ENCODE data around the gene SUPT5H. TPM values are rescaled to one million over a fixed set of nuclear protein-coding genes. Genes with fewer than 3 reads are reported as not detected.

Gene SUPT5H
- total RNA-seq, 2 donors from 2014 or later = 81.7 to 95.1 TPM

DNA sequence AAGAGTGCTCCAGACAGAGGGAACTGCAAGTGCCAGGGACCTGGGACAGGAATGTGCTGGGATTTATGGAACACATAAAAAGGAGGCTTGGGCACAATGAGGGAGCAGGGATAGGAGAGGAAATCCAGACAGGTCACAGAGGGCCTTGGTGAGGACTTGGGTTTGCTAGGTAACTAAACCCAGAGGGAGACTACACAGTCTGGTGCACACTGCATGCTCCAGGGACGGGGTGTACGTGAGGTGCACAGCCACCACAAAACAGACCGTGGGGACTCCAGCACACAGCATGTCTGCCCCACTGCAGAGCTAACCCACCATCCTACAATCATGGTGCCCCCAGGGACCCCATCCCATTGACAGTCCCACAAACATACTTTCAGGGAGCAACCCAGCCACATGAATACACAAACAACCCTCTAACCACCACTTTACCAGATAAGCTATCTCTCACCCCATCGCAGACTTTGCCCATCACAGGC, 44.3 kb upstream of the SUPT5H start:
- Histone ChIP-seq H3K9me3 (no peaks in the 10 kb centered on the region), H3K27ac (peak overlapping the region; percentile 99 to 100), H3K4me3 (no peak overlapping the region), H3K36me3 (no peaks in the 10 kb centered on the region), H3K4me1 (peaks cover 0 to 69% of the 10 kb centered on the region in 2 donors), H3K27me3 (no peaks in the 10 kb centered on the region)
- DNase-seq (ENCODE audit: low spot score) = no peak
- TF ChIP-seq, protein P1, sequence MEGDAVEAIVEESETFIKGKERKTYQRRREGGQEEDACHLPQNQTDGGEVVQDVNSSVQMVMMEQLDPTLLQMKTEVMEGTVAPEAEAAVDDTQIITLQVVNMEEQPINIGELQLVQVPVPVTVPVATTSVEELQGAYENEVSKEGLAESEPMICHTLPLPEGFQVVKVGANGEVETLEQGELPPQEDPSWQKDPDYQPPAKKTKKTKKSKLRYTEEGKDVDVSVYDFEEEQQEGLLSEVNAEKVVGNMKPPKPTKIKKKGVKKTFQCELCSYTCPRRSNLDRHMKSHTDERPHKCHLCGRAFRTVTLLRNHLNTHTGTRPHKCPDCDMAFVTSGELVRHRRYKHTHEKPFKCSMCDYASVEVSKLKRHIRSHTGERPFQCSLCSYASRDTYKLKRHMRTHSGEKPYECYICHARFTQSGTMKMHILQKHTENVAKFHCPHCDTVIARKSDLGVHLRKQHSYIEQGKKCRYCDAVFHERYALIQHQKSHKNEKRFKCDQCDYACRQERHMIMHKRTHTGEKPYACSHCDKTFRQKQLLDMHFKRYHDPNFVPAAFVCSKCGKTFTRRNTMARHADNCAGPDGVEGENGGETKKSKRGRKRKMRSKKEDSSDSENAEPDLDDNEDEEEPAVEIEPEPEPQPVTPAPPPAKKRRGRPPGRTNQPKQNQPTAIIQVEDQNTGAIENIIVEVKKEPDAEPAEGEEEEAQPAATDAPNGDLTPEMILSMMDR (IDR thresholded peaks at IDR 0.05) = no peak

DNA sequence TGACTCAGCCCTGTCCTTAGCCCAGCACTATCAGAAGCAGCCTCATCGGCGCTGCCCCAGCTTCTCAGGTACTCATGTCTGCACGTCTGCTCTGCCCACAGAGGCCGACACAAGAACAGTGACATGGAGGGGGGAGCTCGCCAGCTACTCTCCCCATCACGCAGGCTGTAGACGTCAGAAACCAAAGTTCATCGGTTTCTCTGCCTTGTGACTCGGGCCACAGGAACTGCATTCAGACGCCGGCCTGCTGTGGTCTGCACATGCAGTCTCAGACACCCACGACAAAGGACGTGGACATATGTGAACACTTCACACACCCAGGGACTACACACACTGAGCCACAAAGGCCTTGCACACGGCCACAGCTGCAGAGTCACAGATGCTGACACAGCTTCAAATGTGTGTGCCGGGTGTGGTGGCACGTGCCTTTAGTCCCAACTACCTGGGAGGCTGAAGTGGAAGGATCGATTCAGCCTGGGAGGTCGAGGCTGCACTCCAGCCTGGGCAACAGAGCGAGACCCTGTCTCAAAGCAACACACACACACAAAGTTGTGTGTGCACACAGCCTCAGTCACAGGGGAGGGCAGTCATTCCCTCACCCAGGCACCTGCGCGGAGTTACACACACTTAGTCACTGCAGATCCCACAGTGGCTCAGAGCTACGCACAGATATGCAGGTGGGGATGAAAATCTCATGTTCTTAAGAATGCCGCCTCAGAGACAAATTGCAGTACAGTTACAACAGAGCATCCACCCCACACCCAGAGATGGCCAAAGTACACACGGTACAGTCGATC, 43.6 kb upstream of the SUPT5H start:
- peak; percentile 83 for DNase-seq (ENCODE audit: low spot score)
- TF ChIP-seq, protein P1 (IDR thresholded peaks at IDR 0.05) = no peak
- no peaks in the 10 kb centered on the region for H3K9me3 ChIP-seq

DNA sequence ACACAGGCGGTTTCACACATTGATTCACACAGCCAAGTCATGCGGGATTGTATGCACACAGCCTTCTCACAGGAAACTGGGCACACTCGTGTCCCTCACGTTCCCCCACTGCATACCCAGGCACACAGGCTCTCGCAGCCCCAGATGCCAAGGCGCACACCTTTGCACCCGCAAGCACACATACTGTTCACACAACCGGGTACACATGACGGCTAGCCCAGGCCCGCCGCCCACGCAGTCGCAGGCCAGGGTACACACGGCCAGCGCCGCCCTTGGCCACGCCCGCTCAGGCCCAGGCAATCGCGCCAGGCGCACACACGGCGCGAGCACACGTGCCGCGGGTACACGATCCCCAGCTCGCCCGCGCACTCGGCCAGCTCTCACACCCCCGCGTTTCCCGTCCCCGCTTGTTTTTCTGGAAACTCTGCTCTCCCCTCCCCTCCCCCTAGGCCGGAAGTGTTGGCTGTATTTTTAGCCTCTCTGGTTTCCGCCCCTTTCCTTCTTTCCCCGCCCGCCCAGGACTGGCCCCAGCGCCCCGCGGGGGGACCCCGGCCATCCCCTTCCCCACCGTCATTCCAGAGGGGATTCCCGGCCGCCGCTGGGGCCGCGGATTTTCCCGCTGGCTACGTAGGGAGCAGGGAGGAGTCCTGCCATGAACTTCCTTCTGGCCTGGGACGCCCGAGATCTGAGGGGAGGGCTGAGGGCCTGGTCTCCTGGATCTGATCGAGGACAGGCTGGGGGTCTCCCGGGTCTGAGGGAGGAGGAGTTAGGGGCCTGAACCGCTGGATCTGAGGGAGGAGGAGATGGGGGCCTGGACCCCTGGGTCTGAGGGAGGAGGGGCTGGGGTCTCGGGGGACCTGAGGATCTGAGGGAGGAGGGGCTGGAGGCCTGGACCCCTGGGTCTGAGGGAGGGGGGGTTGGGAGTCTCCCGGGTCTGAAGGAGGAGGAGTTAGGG, 42.8 kb upstream of the SUPT5H start:
- Histone ChIP-seq H3K4me3 (peak overlapping the region; percentile 56 to 64), H3K36me3 (peaks cover 8% of the 10 kb centered on the region), H3K9me3 (no peaks in the 10 kb centered on the region), H3K27ac (peak overlapping the region; percentile 99 to 100), H3K4me1 (peaks cover 0 to 66% of the 10 kb centered on the region in 2 donors), H3K27me3 (no peaks in the 10 kb centered on the region)
- TF ChIP-seq, protein P1 (IDR thresholded peaks at IDR 0.05) = no peak
- peak; percentile 96 for DNase-seq (ENCODE audit: low spot score)

More for the DNA sequence above, 43.6 kb upstream of the SUPT5H start:
- Histone ChIP-seq H3K27ac (peak overlapping the region; percentile 99 to 100), H3K27me3 (no peaks in the 10 kb centered on the region), H3K4me3 (peak overlapping the region in 1 of 2 donors; percentile 64), H3K4me1 (peaks cover 0 to 71% of the 10 kb centered on the region in 2 donors), H3K36me3 (no peaks in the 10 kb centered on the region)

DNA sequence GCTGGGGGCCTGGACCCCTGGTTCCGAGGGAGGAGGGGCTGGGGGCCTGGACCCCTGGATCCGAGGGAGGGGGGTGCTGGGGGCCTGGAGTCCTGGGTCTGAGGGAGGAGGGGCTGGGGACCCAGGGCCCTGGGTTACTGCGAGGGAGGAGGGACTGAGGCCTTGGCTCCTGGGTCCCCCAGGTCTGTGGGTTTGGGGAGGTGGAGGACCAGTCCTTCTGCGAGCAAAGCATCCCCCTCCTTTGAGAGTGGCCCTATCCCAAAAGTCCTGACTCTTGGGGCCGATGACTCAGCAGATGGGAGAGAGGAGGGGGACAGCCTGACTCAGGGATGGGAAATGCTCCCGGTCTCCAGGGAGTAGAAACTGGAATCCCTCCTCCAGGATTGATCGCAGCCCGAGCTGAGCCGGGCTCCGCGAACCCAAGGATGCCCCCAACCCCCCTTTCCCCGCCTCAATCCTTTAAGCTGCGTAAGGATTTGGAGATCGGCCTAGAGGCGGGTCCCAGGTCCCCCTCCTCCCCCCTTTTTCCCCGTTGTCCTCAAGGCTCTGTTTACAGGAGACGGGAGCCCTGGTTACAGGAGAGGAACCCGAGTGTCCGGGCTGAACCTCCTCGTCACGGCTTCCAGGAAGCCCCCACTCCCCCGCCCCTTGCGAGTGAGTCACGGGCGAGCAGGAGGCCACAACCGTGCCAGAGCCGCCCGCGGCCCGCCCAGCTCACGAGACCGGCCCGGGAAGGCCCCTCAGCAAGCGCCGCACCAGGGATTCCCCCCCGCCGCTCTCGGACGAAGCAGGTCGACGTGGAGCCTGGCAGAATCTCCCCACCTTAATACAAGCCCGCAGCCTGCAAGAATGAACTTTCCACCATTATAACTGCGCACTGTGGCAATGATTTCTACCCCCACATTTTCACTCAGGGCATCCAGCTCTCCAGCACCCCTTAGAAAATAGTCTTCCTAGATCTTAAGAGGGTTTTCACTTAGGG, 41.8 kb upstream of the SUPT5H start:
- Histone ChIP-seq H3K27ac (peak overlapping the region; percentile 99 to 100), H3K36me3 (peaks cover 18% of the 10 kb centered on the region), H3K27me3 (no peaks in the 10 kb centered on the region), H3K4me3 (peak overlapping the region; percentile 56 to 64), H3K9me3 (no peaks in the 10 kb centered on the region), H3K4me1 (peaks cover 0 to 56% of the 10 kb centered on the region in 2 donors)
- DNase-seq (ENCODE audit: low spot score) = peak; percentile 100
- TF ChIP-seq, protein P1 (IDR thresholded peaks at IDR 0.05) = no peak

Data from right atrium auricular region (tissue), 2 donors.